IPS-NIHi7 (cell line): ENCODE results near the gene ANGPT4.
A peak's percentile ranks its signal among the peaks of the same experiment; 100 is the strongest.
"Not testable (repeated sequence)": the region's sequence is repeated elsewhere in the genome, so short reads cannot be mapped to it uniquely, and the experiment has no call there.

Source experiments
- DNase-seq: peaks from one replicate; pipeline ENCODE4 v3.0.0; 2012; ENCODE audit warnings: mixed read lengths; ENCODE audit errors: extremely low spot score

Gene ANGPT4

GRCh38 chr20:873875-874607 lies 42.1 kb downstream of the ANGPT4 start:
- DNase-seq, result no peak

- peak; percentile 85 for DNase-seq
These were observed 43.1 kb downstream of the ANGPT4 start for GRCh38 chr20:872855-873520.

- no peak for DNase-seq
These were observed 44.2 kb downstream of the ANGPT4 start for GRCh38 chr20:871948-872347.

- no peak for DNase-seq
These were observed 44.7 kb downstream of the ANGPT4 start for GRCh38 chr20:871436-871835.

GRCh38 chr20:870758-871157 lies 45.4 kb downstream of the ANGPT4 start:
- DNase-seq, result no peak

GRCh38 chr20:869606-870005 lies 46.5 kb downstream of the ANGPT4 start:
- no peak for DNase-seq

GRCh38 chr20:868279-868678 lies 47.9 kb downstream of the ANGPT4 start:
- no peak for DNase-seq

GRCh38 chr20:865440-865839 lies 50.7 kb downstream of the ANGPT4 start:
- no peak for DNase-seq

- DNase-seq, result no peak
These were observed 55.2 kb downstream of the ANGPT4 start for GRCh38 chr20:860891-861290.

GRCh38 chr20:859751-860231 lies 56.3 kb downstream of the ANGPT4 start:
- DNase-seq, result no peak

- DNase-seq, result no peak
These were observed 58.1 kb downstream of the ANGPT4 start for GRCh38 chr20:858011-858410.

GRCh38 chr20:856361-856775 lies 59.8 kb downstream of the ANGPT4 start:
- DNase-seq, result no peak

GRCh38 chr20:855466-856360 lies 60.4 kb downstream of the ANGPT4 start:
- DNase-seq, result no peak

GRCh38 chr20:854601-855000 lies 61.5 kb downstream of the ANGPT4 start:
- no peak for DNase-seq

GRCh38 chr20:853406-853996 lies 62.6 kb downstream of the ANGPT4 start:
- no peak for DNase-seq

- DNase-seq, result not testable (repeated sequence)
These were observed 67.4 kb downstream of the ANGPT4 start for GRCh38 chr20:848731-849130.

- DNase-seq, result no peak
These were observed 67.9 kb downstream of the ANGPT4 start for GRCh38 chr20:848193-848592.

- no peak for DNase-seq
These were observed 69.2 kb downstream of the ANGPT4 start for GRCh38 chr20:846894-847278.

- DNase-seq, result no peak
These were observed 69.9 kb downstream of the ANGPT4 start for GRCh38 chr20:845941-846893.

GRCh38 chr20:845226-845868 lies 70.8 kb downstream of the ANGPT4 start:
- DNase-seq, result no peak
